ENCODE measurements around the gene ATXN7L1.

Gene ATXN7L1

DNA sequence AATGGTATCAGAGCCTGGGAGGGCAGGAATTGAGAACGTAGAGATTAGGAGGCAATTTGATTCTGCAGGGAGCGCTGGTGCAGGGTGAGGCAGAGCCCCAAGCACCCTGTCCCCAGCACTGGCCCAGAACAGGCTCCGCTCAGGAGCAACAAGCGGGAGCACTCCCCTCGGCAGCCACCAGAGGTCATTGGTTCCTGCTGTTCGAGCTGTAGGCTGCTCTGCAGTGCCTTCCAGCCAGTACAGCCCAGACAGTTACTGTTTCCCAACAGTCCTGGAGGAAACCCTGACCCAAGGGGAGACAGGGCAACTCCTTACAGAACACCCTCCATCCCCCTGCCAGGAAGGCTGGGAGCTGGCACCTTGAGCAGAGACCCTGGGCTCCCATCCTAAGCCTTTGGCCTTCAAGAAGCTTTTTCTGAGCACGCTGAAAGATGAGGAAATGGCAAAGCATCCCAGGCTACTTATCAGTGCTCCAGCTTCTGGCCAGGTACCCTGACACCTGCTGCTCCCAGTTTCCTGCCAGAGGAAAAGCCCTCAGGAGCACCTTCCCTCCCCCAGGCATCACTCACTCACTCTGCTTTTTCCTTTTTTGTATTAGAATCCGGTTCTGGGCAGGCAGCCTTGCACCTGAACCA, 223.9 kb downstream of the ATXN7L1 start:
- TF ChIP-seq YY1 (IDR thresholded peaks at IDR 0.05; ENCODE audit: low read depth) (no peak), CEBPB (IDR thresholded peaks at IDR 0.05) (no peak), RAD21 (IDR thresholded peaks at IDR 0.05; ENCODE audit: low read depth) (peak; percentile 89), NFIC (IDR thresholded peaks at IDR 0.05) (no peak)
- TF ChIP-seq, protein P1, sequence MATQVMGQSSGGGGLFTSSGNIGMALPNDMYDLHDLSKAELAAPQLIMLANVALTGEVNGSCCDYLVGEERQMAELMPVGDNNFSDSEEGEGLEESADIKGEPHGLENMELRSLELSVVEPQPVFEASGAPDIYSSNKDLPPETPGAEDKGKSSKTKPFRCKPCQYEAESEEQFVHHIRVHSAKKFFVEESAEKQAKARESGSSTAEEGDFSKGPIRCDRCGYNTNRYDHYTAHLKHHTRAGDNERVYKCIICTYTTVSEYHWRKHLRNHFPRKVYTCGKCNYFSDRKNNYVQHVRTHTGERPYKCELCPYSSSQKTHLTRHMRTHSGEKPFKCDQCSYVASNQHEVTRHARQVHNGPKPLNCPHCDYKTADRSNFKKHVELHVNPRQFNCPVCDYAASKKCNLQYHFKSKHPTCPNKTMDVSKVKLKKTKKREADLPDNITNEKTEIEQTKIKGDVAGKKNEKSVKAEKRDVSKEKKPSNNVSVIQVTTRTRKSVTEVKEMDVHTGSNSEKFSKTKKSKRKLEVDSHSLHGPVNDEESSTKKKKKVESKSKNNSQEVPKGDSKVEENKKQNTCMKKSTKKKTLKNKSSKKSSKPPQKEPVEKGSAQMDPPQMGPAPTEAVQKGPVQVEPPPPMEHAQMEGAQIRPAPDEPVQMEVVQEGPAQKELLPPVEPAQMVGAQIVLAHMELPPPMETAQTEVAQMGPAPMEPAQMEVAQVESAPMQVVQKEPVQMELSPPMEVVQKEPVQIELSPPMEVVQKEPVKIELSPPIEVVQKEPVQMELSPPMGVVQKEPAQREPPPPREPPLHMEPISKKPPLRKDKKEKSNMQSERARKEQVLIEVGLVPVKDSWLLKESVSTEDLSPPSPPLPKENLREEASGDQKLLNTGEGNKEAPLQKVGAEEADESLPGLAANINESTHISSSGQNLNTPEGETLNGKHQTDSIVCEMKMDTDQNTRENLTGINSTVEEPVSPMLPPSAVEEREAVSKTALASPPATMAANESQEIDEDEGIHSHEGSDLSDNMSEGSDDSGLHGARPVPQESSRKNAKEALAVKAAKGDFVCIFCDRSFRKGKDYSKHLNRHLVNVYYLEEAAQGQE (IDR thresholded peaks at IDR 0.05; ENCODE audit: low read depth): no peak

DNA sequence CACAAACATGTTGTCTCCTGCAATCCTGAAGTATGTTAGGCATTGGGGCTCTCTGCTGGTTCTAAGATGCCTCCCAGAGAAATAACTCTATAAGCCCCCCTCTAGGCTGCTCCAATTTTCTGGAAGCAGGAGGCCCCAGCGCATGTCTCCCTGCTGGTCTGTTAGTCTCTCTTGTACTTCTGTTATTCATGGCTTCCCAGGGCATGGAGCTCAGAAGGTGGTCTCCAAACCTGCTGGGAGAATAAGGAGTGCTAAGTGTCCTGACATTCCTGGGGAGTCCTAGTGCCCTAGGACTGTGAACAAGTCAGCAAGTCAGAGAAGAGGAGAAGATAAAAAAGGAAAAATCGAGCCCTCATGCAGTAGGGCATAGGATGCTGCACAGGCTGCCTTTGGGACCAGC, 224.6 kb downstream of the ATXN7L1 start:
- TF ChIP-seq RAD21 (IDR thresholded peaks at IDR 0.05; ENCODE audit: low read depth) (no peak), TCF12 (IDR thresholded peaks at IDR 0.05; ENCODE audit: low read depth) (no peak), EGR1 (IDR thresholded peaks at IDR 0.05) (no peak), ZBTB7A (IDR thresholded peaks at IDR 0.05; ENCODE audit: low read depth) (no peak), CREB1 (IDR thresholded peaks at IDR 0.05; ENCODE audit: low read depth) (no peak), FOXM1 (IDR thresholded peaks at IDR 0.05; ENCODE audit: borderline replicate concordance, low read depth) (no peak), TAF1 (IDR thresholded peaks at IDR 0.05; ENCODE audit: low read depth) (no peak)
- TF ChIP-seq, protein P2, sequence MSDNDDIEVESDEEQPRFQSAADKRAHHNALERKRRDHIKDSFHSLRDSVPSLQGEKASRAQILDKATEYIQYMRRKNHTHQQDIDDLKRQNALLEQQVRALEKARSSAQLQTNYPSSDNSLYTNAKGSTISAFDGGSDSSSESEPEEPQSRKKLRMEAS (IDR thresholded peaks at IDR 0.05): no peak
- TF ChIP-seq, protein P3, sequence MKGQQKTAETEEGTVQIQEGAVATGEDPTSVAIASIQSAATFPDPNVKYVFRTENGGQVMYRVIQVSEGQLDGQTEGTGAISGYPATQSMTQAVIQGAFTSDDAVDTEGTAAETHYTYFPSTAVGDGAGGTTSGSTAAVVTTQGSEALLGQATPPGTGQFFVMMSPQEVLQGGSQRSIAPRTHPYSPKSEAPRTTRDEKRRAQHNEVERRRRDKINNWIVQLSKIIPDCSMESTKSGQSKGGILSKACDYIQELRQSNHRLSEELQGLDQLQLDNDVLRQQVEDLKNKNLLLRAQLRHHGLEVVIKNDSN (IDR thresholded peaks at IDR 0.05): no peak

DNA sequence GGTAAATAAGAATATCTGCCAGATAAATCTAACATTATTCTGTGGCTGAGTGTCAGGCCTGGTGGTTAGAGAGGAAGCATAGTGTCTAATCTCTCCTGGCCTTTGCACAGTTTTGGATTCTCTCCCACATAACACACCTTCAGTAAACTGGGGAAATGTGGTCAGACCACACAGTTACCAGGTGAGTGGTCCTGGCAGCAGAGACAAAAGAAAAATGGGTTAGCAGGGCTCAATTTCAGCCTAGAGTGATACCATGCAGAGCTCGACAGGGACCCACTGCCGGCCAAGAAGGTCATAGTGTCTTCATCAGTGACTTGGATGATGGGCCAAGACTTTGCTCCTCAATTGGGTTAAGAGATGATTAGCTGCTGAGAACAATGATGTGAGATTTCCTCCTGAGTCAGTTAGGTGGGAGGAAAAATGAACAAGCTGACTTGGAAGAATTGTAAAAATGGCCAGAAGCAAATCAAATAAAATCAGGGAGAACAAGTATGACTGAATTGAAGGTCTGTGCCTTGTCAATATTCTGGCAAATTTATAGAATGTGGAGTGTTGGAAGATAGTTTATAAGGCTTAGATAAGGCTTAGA, 225.9 kb downstream of the ATXN7L1 start:
- TF ChIP-seq, protein P1 (IDR thresholded peaks at IDR 0.05; ENCODE audit: low read depth): no peak
- TF ChIP-seq NFIC (IDR thresholded peaks at IDR 0.05) (no peak), FOXM1 (IDR thresholded peaks at IDR 0.05; ENCODE audit: borderline replicate concordance, low read depth) (no peak), EP300 (IDR thresholded peaks at IDR 0.05; ENCODE audit: borderline replicate concordance) (no peak), YY1 (IDR thresholded peaks at IDR 0.05; ENCODE audit: low read depth) (no peak), CREB1 (IDR thresholded peaks at IDR 0.05; ENCODE audit: low read depth) (no peak), RAD21 (IDR thresholded peaks at IDR 0.05; ENCODE audit: low read depth) (no peak), TEAD4 (IDR thresholded peaks at IDR 0.05) (no peak), CEBPB (IDR thresholded peaks at IDR 0.05) (no peak), TAF1 (IDR thresholded peaks at IDR 0.05; ENCODE audit: low read depth) (no peak), ZBTB7A (IDR thresholded peaks at IDR 0.05; ENCODE audit: low read depth) (no peak), EGR1 (IDR thresholded peaks at IDR 0.05) (no peak), TCF12 (IDR thresholded peaks at IDR 0.05; ENCODE audit: low read depth) (no peak)
- TF ChIP-seq, protein P3 (IDR thresholded peaks at IDR 0.05): no peak
- TF ChIP-seq, protein P2 (IDR thresholded peaks at IDR 0.05): no peak

DNA sequence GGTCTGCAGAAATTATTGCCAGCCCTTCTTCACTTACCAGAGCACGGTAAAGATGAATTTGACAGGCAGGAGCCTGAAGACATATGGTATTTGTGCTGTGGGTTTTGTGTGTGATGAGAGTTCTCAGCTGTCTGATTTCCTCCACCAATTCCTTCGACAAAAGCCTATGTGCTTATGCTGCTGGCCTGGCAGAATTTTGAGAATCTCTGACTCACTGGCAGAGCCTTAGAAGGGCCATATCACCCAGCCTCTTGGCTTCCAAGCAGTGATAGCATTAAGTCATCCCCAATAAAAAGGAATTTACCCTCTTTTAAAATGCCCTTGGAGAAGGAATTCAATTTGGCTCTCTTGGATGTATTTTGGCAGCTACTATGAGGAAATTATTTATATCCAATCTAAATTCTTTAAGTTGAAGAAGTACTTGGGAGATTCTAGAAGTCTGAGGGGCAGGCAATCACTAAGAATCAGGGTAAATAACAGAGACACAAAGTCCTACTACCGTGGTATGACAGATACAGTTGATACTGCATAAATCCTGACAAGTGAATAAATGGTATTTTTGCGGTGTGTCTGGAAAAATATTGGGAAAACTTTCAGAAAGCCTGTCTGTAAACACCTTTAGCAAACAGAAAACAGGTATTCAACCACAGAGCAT, 226.5 kb downstream of the ATXN7L1 start:
- TF ChIP-seq, protein P1 (IDR thresholded peaks at IDR 0.05; ENCODE audit: low read depth): no peak
- TF ChIP-seq CREB1 (IDR thresholded peaks at IDR 0.05; ENCODE audit: low read depth) (no peak), FOXM1 (IDR thresholded peaks at IDR 0.05; ENCODE audit: borderline replicate concordance, low read depth) (no peak), TCF12 (IDR thresholded peaks at IDR 0.05; ENCODE audit: low read depth) (no peak), NFIC (IDR thresholded peaks at IDR 0.05) (no peak), TAF1 (IDR thresholded peaks at IDR 0.05; ENCODE audit: low read depth) (no peak), CEBPB (IDR thresholded peaks at IDR 0.05) (no peak)

Measured in Ishikawa (cell line).